Kasumi-1 (cell line): ENCODE data around the gene ACOD1.

ENCODE experiments used
- DNase-seq, 2 experiments: peaks; one replicate each; lab custom pipeline; 2025; lab: John Stamatoyannopoulos, UW

ACOD1 gene

GRCh38 chr13:76991796-76992547, 43.7 kb downstream of the ACOD1 start, which contains the start of gene CLN5:
TSS of gene CLN5 (plus strand) at chr13:76992081. CDS start at chr13:76992099, 18 bp downstream.
- DNase-seq = peak; percentile 88 to 95

- DNase-seq = no peak
Observed at GRCh38 chr13:76992548-76993001, 44.3 kb downstream of the ACOD1 start.

- DNase-seq = no peak
Observed at GRCh38 chr13:76993021-76993420, 44.7 kb downstream of the ACOD1 start.

GRCh38 chr13:76993473-76993872, 45.2 kb downstream of the ACOD1 start:
- DNase-seq = no peak

GRCh38 chr13:76994281-76994680, 46.0 kb downstream of the ACOD1 start:
- no peak for DNase-seq

- no peak for DNase-seq
Observed at GRCh38 chr13:77000475-77000874, 52.2 kb downstream of the ACOD1 start.

GRCh38 chr13:77001540-77001939, 53.2 kb downstream of the ACOD1 start:
- DNase-seq = no peak

- no peak for DNase-seq
Observed at GRCh38 chr13:77001963-77002587, 53.8 kb downstream of the ACOD1 start.

- DNase-seq = peak; percentile 56 to 71
Observed at GRCh38 chr13:77002590-77003190, 54.4 kb downstream of the ACOD1 start.
